NCI-H524 (cell line): Measurements from ENCODE around the gene OR2A7.
"Not testable (repeated sequence)": the region's sequence is repeated elsewhere in the genome, so short reads cannot be mapped to it uniquely, and the experiment has no call there.

Source experiments
- DNase-seq, 2 experiments: peaks; one replicate each; lab custom pipeline; 2025; lab: John Stamatoyannopoulos, UW

Gene OR2A7

GRCh38 chr7:144252307-144252706, 12.3 kb downstream of the OR2A7 start:
- DNase-seq: not testable (repeated sequence)

GRCh38 chr7:144247674-144248330, 16.8 kb downstream of the OR2A7 start:
- not testable (repeated sequence) for DNase-seq

GRCh38 chr7:144246967-144247366, 17.6 kb downstream of the OR2A7 start:
- DNase-seq: not testable (repeated sequence)

GRCh38 chr7:144245372-144245771, 19.2 kb downstream of the OR2A7 start:
- not testable (repeated sequence) for DNase-seq

GRCh38 chr7:144239365-144239764, 25.2 kb downstream of the OR2A7 start, which contains the start of gene OR2A42:
TSS of gene OR2A42 (minus strand) at chr7:144239605. CDS start at chr7:144232843, 6,762 bp downstream.
- not testable (repeated sequence) for DNase-seq

- DNase-seq: not testable (repeated sequence)
Observed at GRCh38 chr7:144238530-144239082, 26.0 kb downstream of the OR2A7 start.

- not testable (repeated sequence) for DNase-seq
Observed at GRCh38 chr7:144233039-144233438, 31.6 kb downstream of the OR2A7 start.

- not testable (repeated sequence) for DNase-seq
Observed at GRCh38 chr7:144231027-144231426, 33.6 kb downstream of the OR2A7 start.

GRCh38 chr7:144228810-144229209, 35.8 kb downstream of the OR2A7 start:
- not testable (repeated sequence) for DNase-seq

- DNase-seq: not testable (repeated sequence)
Observed at GRCh38 chr7:144226866-144227265, 37.7 kb downstream of the OR2A7 start.

GRCh38 chr7:144223675-144224074, 40.9 kb downstream of the OR2A7 start:
- not testable (repeated sequence) for DNase-seq

GRCh38 chr7:144220531-144220930, 44.1 kb downstream of the OR2A7 start:
- not testable (repeated sequence) for DNase-seq

- DNase-seq: not testable (repeated sequence)
Observed at GRCh38 chr7:144219149-144219548, 45.4 kb downstream of the OR2A7 start.

GRCh38 chr7:144218581-144218980, 46.0 kb downstream of the OR2A7 start:
- DNase-seq: not testable (repeated sequence)

- not testable (repeated sequence) for DNase-seq
Observed at GRCh38 chr7:144217200-144217599, 47.4 kb downstream of the OR2A7 start.
